Measurements from ENCODE around the gene TERT. TPM values are rescaled to one million over a fixed set of nuclear protein-coding genes. Genes with fewer than 3 reads are reported as not detected.

Gene TERT
- total and polyA plus RNA-seq, 4 donors: 0.06 to 0.50 (median 0.10) TPM; not detected in 1

DNA sequence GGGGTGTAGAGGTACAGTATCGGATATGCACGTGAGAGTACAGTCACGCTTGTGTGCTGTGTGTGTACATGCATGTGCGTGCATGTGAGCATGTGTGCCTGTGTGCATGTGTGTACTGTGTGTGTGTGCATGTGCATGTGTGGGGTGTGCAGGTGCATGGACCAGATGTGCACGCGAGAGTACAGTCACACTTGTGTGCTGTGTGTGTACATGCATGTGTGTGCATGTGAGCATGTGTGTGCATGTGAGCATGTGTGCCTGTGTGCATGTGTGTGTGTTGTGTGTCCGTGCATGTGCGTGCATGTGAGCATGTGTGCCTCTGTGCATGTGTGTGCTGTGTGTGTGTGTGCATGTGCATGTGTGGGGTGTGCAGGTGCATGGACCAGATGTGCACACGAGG, 83.2 kb downstream of the TERT start:
- H3K27ac ChIP-seq (ENCODE audit: low read depth, low read length): no peak overlapping the region
- DNase-seq (ENCODE audit: low read depth in 4 of 6, low spot score in 6 of 6): no peak
- no peak overlapping the region for H3K4me3 ChIP-seq (ENCODE audit: low read depth, low read length)
- WGBS (ENCODE audit: insufficient coverage): 98% methylated on average over 9 of the region's 9 CpGs
- no peaks in the 10 kb centered on the region for H3K36me3 ChIP-seq (ENCODE audit: control insufficient read depth, insufficient read depth, low read length)
- H3K4me1 ChIP-seq (ENCODE audit: control insufficient read depth, insufficient read depth, low read length): no peaks in the 10 kb centered on the region
- H3K9me3 ChIP-seq (ENCODE audit: control insufficient read depth, insufficient read depth, low read length): no peaks in the 10 kb centered on the region
- no peaks in the 10 kb centered on the region for H3K27me3 ChIP-seq (ENCODE audit: control insufficient read depth, insufficient read depth, low read length)

- H3K9me3 ChIP-seq (ENCODE audit: control insufficient read depth, insufficient read depth, low read length): no peaks in the 10 kb centered on the region
- DNase-seq (ENCODE audit: low read depth in 4 of 6, low spot score in 6 of 6): no peak
- no peaks in the 10 kb centered on the region for H3K36me3 ChIP-seq (ENCODE audit: control insufficient read depth, insufficient read depth, low read length)
- no peak overlapping the region for H3K27ac ChIP-seq (ENCODE audit: low read depth, low read length)
- 80% methylated on average over 21 of the region's 21 CpGs for WGBS (ENCODE audit: insufficient coverage)
- H3K4me1 ChIP-seq (ENCODE audit: control insufficient read depth, insufficient read depth, low read length): no peaks in the 10 kb centered on the region
- H3K27me3 ChIP-seq (ENCODE audit: control insufficient read depth, insufficient read depth, low read length): no peaks in the 10 kb centered on the region
- H3K4me3 ChIP-seq (ENCODE audit: low read depth, low read length): no peak overlapping the region
Observed at GRCh38 chr5:1210832-1211251, 84.0 kb downstream of the TERT start.

DNA sequence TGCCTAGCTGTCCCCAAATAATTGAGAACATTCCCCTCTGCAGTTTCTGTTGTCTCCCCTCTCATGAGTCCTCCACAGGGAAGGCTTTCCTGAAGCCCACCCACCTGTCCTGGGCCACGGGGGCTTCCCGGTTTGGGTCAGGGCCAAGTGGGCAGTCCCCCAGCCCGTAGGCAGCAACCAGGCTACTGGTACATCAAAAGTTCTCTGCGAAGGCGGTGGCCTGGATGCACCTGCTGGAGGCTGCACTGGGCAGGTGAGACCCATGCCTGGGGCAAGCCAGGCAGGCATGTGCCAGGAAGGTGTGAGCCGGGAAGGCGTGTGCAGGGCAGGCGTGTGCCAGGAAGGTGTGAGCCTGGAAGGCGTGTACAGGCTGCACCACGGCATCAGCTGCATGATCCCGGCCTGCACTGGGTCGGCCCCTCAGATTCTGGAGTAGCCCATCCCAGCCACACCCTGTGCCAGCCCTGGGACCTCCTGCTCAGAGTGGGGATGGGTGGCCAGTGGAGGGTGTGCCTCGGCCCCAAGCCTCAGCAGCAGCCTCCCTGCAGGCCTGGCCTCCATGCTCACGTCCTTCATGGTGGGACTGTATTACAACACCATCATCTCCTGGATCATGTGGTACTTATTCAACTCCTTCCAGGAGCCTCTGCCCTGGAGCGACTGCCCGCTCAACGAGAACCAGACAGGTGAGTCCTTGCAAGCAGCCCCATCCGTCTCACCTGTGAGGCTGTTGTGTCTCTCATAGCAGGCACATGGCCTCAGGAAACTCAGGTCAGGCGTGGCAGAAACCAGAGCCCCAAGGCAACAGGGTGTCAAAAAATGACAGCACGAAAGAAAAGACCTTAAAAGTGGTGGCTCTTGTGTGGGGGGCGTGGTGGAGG, 84.7 kb downstream of the TERT start:
- H3K36me3 ChIP-seq (ENCODE audit: control insufficient read depth, insufficient read depth, low read length): no peaks in the 10 kb centered on the region
- no peaks in the 10 kb centered on the region for H3K27me3 ChIP-seq (ENCODE audit: control insufficient read depth, insufficient read depth, low read length)
- DNase-seq (ENCODE audit: low read depth in 4 of 6, low spot score in 6 of 6): no peak
- no peaks in the 10 kb centered on the region for H3K4me1 ChIP-seq (ENCODE audit: control insufficient read depth, insufficient read depth, low read length)
- no peaks in the 10 kb centered on the region for H3K9me3 ChIP-seq (ENCODE audit: control insufficient read depth, insufficient read depth, low read length)
- 86% methylated on average over 21 of the region's 21 CpGs for WGBS (ENCODE audit: insufficient coverage)
- no peak overlapping the region for H3K4me3 ChIP-seq (ENCODE audit: low read depth, low read length)
- no peak overlapping the region for H3K27ac ChIP-seq (ENCODE audit: low read depth, low read length)

DNA sequence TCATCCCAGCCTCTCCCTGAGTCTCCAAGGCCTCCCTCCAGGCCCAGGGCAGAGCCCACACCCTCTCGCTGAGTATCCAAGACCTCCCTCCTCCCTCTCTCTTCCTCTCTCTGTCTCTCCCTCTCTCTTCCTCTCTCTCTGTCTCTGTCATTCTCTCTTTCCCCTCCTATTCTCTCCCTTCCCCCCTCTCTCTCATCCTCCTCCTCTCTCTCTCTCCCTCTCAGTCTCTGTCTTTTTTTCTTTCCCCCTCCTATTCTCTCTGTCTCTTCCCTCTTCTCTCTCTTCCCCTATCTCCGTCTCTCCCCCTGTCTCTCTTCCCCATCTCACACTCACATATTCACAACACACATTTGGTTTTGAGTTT, 85.4 kb downstream of the TERT start:
- DNase-seq (ENCODE audit: low read depth in 4 of 6, low spot score in 6 of 6): no peak
- no peak overlapping the region for H3K4me3 ChIP-seq (ENCODE audit: low read depth, low read length)
- no peak overlapping the region for H3K27ac ChIP-seq (ENCODE audit: low read depth, low read length)
- no peaks in the 10 kb centered on the region for H3K9me3 ChIP-seq (ENCODE audit: control insufficient read depth, insufficient read depth, low read length)
- 69% methylated on average over 2 of the region's 2 CpGs for WGBS (ENCODE audit: insufficient coverage)
- H3K36me3 ChIP-seq (ENCODE audit: control insufficient read depth, insufficient read depth, low read length): no peaks in the 10 kb centered on the region
- H3K27me3 ChIP-seq (ENCODE audit: control insufficient read depth, insufficient read depth, low read length): no peaks in the 10 kb centered on the region
- H3K4me1 ChIP-seq (ENCODE audit: control insufficient read depth, insufficient read depth, low read length): peaks cover 3% of the 10 kb centered on the region

- Histone ChIP-seq H3K27ac (ENCODE audit: low read depth, low read length) (no peak overlapping the region), H3K9me3 (ENCODE audit: control insufficient read depth, insufficient read depth, low read length) (no peaks in the 10 kb centered on the region), H3K36me3 (ENCODE audit: control insufficient read depth, insufficient read depth, low read length) (no peaks in the 10 kb centered on the region), H3K4me3 (ENCODE audit: low read depth, low read length) (no peak overlapping the region), H3K27me3 (ENCODE audit: control insufficient read depth, insufficient read depth, low read length) (no peaks in the 10 kb centered on the region), H3K4me1 (ENCODE audit: control insufficient read depth, insufficient read depth, low read length) (peaks cover 7% of the 10 kb centered on the region)
- 76% methylated on average over 24 of the region's 24 CpGs for WGBS (ENCODE audit: insufficient coverage)
- peak in 1 of 6 donors; percentile 29 for DNase-seq (ENCODE audit: low read depth in 4 of 6, low spot score in 6 of 6)
Observed at GRCh38 chr5:1208743-1209488, 86.0 kb downstream of the TERT start.

GRCh38 chr5:1208221-1208742, 86.6 kb downstream of the TERT start:
- peaks cover 7% of the 10 kb centered on the region for H3K4me1 ChIP-seq (ENCODE audit: control insufficient read depth, insufficient read depth, low read length)
- DNase-seq (ENCODE audit: low read depth in 4 of 6, low spot score in 6 of 6): no peak
- no peaks in the 10 kb centered on the region for H3K27me3 ChIP-seq (ENCODE audit: control insufficient read depth, insufficient read depth, low read length)
- no peak overlapping the region for H3K27ac ChIP-seq (ENCODE audit: low read depth, low read length)
- H3K9me3 ChIP-seq (ENCODE audit: control insufficient read depth, insufficient read depth, low read length): no peaks in the 10 kb centered on the region
- WGBS (ENCODE audit: insufficient coverage): 79% methylated on average over 16 of the region's 17 CpGs
- H3K36me3 ChIP-seq (ENCODE audit: control insufficient read depth, insufficient read depth, low read length): no peaks in the 10 kb centered on the region
- H3K4me3 ChIP-seq (ENCODE audit: low read depth, low read length): no peak overlapping the region

DNA sequence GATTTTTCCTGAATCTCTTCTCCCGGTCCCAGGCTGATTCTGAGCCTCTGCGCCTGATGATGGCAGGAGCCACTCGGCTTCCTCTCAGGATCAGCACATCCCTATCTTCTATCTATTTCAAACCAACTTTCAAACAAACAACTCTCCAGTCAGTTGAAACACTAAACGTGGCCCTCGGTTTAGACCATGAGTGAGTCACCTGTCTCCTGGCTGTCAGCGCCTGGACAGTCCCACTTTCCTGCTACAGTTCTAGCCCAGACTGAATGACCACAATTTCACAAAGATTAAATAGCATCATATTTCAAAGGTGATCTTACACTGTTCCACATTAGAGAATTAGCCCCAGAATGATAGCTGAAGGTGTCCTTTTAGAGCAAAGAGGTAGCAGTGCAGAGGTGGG, 87.3 kb downstream of the TERT start:
- no peaks in the 10 kb centered on the region for H3K27me3 ChIP-seq (ENCODE audit: control insufficient read depth, insufficient read depth, low read length)
- no peaks in the 10 kb centered on the region for H3K36me3 ChIP-seq (ENCODE audit: control insufficient read depth, insufficient read depth, low read length)
- H3K9me3 ChIP-seq (ENCODE audit: control insufficient read depth, insufficient read depth, low read length): no peaks in the 10 kb centered on the region
- 89% methylated on average over 6 of the region's 6 CpGs for WGBS (ENCODE audit: insufficient coverage)
- no peak overlapping the region for H3K27ac ChIP-seq (ENCODE audit: low read depth, low read length)
- H3K4me1 ChIP-seq (ENCODE audit: control insufficient read depth, insufficient read depth, low read length): peaks cover 7% of the 10 kb centered on the region
- no peak for DNase-seq (ENCODE audit: low read depth in 4 of 6, low spot score in 6 of 6)
- H3K4me3 ChIP-seq (ENCODE audit: low read depth, low read length): no peak overlapping the region

DNA sequence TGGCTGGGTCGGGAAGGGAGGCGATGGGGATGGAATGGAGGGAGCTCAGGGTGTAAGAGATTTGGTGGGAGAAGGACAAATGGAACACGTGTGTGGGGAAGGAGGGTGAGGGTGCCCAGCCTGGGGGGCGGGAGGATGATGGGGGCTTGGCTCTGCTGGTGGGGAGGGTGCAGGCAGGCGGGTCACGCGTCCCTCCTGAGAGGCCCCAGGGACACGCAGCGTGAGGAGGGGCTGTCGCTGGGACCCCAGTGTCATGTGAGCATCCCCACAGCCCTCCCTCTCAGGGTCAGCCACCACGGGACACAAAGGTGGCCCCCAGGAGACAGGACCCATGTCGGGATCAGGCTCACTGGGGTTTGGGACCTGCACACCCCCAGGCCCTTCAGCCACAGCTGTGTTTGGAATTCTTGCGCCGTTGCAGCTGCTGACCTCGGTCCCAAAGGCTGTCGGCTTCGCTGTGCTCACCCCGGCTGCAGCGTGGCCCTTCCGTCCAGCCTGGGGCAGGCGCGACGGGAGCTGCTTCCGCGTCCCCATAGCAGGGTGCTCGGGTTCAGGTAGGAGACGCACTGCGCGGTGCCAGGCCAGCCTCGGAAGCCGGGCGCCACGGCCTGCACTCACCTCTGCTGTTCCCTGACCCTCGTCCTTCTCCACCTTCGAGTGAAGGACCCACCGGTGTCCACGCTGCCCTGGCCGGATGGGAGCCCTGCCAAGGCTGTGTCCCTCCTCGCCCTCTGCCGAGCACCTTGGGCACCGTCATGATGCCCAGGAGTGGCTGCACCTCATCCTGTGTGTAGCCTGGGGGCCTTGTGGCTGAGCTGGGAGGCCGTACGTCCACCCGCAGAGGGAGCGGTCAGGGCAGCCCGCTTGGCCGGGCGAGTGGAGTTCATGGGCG, 88.1 kb downstream of the TERT start:
- DNase-seq (ENCODE audit: low read depth in 4 of 6, low spot score in 6 of 6): no peak
- WGBS (ENCODE audit: insufficient coverage): 82% methylated on average over 49 of the region's 49 CpGs
- H3K27me3 ChIP-seq (ENCODE audit: control insufficient read depth, insufficient read depth, low read length): no peaks in the 10 kb centered on the region

More for the DNA sequence above, 88.1 kb downstream of the TERT start:
- no peaks in the 10 kb centered on the region for H3K9me3 ChIP-seq (ENCODE audit: control insufficient read depth, insufficient read depth, low read length)
- H3K4me3 ChIP-seq (ENCODE audit: low read depth, low read length): no peak overlapping the region
- H3K4me1 ChIP-seq (ENCODE audit: control insufficient read depth, insufficient read depth, low read length): peaks cover 7% of the 10 kb centered on the region
- H3K27ac ChIP-seq (ENCODE audit: low read depth, low read length): no peak overlapping the region
- H3K36me3 ChIP-seq (ENCODE audit: control insufficient read depth, insufficient read depth, low read length): no peaks in the 10 kb centered on the region
